Central memory CD4-positive, alpha-beta T cell (primary cell): ENCODE data around the gene MEF2D.

Source experiments
- DNase-seq: peaks from one replicate; pipeline ENCODE4 v3.0.0; 2022

MEF2D gene

GRCh38 chr1:156485984-156486383 lies 14.6 kb downstream of the MEF2D start:
- no peak for DNase-seq

GRCh38 chr1:156484480-156485058 lies 16.0 kb downstream of the MEF2D start:
- DNase-seq = no peak

GRCh38 chr1:156483397-156483796 lies 17.2 kb downstream of the MEF2D start:
- DNase-seq = no peak

GRCh38 chr1:156482276-156482675 lies 18.3 kb downstream of the MEF2D start:
- no peak for DNase-seq

- peak; percentile 28 for DNase-seq
Observed at GRCh38 chr1:156481527-156481926, 19.0 kb downstream of the MEF2D start.

GRCh38 chr1:156480411-156481192 lies 20.0 kb downstream of the MEF2D start:
- DNase-seq = peak; percentile 78

- DNase-seq = no peak
Observed at GRCh38 chr1:156480016-156480370, 20.6 kb downstream of the MEF2D start.

- DNase-seq = no peak
Observed at GRCh38 chr1:156479093-156480015, 21.2 kb downstream of the MEF2D start.

- DNase-seq = no peak
Observed at GRCh38 chr1:156478250-156478627, 22.3 kb downstream of the MEF2D start.

- DNase-seq = no peak
Observed at GRCh38 chr1:156477526-156478249, 22.9 kb downstream of the MEF2D start.

GRCh38 chr1:156476501-156477298 lies 23.9 kb downstream of the MEF2D start:
- DNase-seq = no peak

GRCh38 chr1:156475568-156476500 lies 24.7 kb downstream of the MEF2D start:
- no peak for DNase-seq

- DNase-seq = no peak
Observed at GRCh38 chr1:156474966-156475365, 25.6 kb downstream of the MEF2D start.

- no peak for DNase-seq
Observed at GRCh38 chr1:156471496-156472490, 28.8 kb downstream of the MEF2D start.

GRCh38 chr1:156470473-156470872 lies 30.1 kb downstream of the MEF2D start:
- no peak for DNase-seq

- DNase-seq = no peak
Observed at GRCh38 chr1:156468693-156469345, 31.8 kb downstream of the MEF2D start.

- no peak for DNase-seq
Observed at GRCh38 chr1:156467906-156468305, 32.7 kb downstream of the MEF2D start.

GRCh38 chr1:156467385-156467784 lies 33.2 kb downstream of the MEF2D start:
- no peak for DNase-seq
